GM12873 (cell line): Measurements from ENCODE around the gene CA10.

Source experiments
- TF ChIP-seq, protein P1 (sequence below): IDR thresholded peaks from 2 replicates; pipeline ENCODE4 v1.5.1; 2012; ENCODE audit warnings: low read depth, mild to moderate bottlenecking, moderate library complexity, low read length, control low read depth; ENCODE audit not compliant: insufficient read depth; ENCODE audit errors: missing control alignments

The CA10 gene

DNA sequence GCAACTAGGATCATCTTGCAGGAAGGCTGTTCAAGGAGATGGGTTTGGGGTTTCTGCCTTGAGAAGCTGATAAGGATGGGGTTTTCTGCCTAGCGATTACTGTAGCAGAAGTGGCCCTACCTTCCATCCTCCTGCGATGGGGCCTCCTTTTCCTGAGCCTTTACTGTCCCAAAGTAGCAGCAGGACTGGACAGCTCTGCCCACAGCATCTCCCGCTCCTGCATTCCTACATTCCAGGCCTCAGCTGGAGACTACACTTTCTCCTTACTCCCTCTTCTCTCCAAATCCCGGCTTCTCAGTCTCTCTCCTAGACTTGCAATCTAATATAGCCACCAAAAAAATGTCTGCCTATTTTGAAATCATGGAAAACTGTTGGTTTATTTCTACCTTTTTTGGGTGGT is 355.4 kb downstream of the CA10 start:
- TF ChIP-seq, protein P1, sequence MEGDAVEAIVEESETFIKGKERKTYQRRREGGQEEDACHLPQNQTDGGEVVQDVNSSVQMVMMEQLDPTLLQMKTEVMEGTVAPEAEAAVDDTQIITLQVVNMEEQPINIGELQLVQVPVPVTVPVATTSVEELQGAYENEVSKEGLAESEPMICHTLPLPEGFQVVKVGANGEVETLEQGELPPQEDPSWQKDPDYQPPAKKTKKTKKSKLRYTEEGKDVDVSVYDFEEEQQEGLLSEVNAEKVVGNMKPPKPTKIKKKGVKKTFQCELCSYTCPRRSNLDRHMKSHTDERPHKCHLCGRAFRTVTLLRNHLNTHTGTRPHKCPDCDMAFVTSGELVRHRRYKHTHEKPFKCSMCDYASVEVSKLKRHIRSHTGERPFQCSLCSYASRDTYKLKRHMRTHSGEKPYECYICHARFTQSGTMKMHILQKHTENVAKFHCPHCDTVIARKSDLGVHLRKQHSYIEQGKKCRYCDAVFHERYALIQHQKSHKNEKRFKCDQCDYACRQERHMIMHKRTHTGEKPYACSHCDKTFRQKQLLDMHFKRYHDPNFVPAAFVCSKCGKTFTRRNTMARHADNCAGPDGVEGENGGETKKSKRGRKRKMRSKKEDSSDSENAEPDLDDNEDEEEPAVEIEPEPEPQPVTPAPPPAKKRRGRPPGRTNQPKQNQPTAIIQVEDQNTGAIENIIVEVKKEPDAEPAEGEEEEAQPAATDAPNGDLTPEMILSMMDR, result no peak

DNA sequence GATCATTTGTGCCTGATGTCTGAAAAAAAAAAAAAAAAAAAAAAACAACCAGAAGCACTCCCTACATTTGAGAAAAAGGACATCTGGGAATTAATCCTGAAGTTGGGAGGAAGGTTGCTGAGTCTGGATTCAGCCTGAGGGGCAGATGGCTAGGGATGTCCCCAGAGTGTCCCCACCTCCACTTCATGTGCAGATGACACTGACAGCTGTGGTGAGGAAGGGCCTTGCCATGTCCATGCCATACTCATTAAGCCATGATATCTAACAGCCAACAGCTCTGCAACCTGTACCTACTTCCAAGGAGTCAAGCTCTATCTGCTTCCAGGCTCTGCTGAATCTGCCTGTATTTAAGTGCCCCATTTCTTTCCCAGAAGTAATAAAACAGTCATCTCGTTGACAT is 356.0 kb downstream of the CA10 start:
- TF ChIP-seq, protein P1, result no peak

DNA sequence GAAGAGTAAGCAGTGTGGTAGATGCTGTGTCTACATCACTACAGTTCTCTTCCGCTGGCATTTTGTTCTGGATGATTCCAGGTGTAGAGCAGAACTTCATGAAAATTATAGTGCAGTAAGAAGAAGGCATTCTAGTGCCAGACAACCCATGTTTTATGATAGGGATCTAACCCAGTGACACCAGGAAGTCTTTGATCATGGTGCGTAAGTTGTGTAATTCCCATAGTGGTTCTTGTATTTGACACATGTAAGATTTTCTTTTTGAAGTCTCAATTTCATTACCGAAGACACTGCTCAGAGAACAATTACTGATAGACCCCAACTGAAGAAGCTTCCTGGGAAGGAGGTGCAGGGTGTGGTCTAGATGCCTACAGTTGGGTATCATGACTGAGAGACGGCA is 356.9 kb downstream of the CA10 start:
- TF ChIP-seq, protein P1, result no peak

DNA sequence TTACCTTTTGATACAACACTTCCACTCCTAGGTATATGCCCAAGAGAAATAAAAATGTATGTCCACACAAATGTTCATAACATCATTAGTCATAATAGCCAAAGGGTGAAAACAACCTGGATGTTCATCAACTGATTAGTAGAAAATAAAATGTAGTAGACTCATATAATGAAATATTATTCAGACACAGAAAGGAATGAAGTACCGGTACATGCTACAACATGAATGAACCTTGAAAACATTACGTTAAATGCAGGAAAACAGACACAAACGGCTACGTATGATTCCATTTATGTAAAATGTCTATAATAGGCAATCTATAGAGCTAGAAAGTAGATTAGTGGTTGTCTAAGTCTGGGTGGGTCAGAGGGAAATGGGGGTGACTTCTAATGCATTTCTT is 358.5 kb downstream of the CA10 start:
- TF ChIP-seq, protein P1, result no peak

DNA sequence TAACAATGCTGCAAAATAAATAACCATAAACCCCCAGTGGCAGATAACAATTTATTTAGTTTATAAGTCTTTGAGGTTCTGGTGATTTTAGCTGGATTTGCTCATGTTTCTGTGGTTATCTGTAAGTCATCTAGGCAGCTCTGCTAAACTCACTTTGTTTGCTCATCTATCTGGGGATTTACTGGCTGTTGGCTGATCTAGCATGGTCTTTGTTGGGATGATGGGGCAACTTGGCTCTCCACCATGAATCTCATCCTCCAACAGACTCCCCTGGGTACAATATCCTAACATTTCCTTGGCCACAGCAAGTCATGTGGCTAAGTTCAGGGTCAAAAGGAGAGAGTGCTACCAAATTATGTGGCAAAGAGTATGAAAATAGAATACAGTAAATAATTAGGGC is 359.3 kb downstream of the CA10 start:
- TF ChIP-seq, protein P1, result no peak

DNA sequence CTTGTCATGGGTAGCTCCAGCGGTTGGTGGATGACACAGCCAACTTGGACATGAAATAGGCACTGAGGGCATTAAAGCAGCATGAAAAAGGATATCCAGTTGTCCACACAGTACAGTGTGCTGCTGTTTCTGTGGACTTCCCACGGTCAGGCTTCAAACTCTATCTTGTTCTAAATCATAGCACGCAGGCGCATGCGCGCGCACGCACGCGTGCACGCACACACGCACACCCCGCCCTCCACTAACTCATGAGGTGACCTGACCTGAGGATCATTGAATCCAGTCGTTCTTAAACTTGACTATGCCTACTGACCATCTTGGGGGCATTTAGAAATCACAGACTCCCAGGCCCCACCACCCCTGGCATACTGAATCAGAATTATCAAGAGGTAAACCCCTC is 361.4 kb downstream of the CA10 start:
- TF ChIP-seq, protein P1, result no peak

DNA sequence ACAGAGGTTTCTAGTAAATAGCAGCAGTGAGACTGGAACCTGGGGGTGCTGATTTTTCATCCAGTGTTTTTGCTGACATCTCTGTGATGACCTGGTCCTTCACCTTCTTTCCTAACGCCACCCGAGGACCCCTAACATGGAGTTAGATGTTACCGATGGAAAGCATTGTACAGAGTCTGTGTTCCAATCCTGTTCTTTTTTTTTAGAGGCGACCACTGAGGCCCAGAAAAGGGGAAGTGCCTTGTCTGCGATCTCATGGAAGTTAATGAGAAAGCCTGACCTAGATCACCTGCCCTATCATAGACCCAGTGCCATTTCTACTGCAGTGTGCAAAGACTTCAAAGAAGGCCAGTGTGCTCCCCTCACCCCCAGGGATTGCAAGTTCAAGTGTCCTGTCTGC is 362.5 kb downstream of the CA10 start:
- TF ChIP-seq, protein P1, result no peak
